GM10847 (cell line): ENCODE measurements around the gene ENAH.

Experiments
- POLR2A ChIP-seq: IDR thresholded peaks from 2 replicates; pipeline ENCODE4 v1.6.1; 2011; ENCODE audit not compliant: insufficient read length; ENCODE audit errors: extremely low read depth

ENAH gene

GRCh38 chr1:225471109-225471452, 181.8 kb downstream of the ENAH start:
- no peak for TF ChIP-seq POLR2A

DNA sequence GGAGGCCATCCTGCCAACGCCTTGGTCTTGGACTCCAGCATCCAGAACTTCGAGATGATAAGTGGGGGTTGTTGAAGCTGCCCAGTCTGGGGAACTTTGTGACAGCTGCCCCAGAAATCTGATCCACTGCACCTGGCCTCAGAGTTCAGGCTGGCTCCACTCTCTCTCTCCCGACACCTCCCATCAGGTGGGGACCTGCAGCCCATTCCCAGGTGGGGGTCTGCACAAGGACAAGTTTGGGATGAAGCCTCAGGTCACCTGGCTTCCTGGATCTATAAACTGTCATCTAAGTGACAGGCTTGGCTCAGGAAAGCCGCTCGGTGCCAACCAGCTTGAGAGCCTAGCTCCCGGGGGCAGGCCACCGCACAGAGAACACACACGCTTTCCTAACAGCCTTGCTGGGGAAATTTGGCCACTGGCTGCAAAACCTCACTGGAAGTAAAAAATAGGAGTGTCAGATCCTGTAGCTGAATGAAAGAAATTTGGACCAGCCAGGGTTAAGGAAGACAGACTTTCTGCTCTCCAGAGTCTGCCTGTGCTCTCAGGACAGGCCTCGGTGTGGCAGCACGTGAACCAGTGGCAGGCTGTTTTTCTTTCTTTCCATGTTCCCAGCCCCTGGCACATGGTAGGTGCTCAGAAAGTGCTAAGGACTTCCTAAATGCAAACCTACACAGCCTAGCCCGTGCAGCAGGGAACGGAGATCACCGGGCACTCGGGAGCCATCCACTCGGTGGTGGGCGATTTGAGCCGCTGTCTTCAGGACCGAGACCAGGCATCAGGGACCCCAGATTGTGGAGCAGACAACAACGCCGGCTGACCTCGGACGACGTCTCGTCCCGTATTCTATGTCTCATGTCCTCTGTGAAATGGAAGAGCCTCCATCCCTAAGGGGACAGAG, 182.5 kb downstream of the ENAH start:
- no peak for TF ChIP-seq POLR2A

DNA sequence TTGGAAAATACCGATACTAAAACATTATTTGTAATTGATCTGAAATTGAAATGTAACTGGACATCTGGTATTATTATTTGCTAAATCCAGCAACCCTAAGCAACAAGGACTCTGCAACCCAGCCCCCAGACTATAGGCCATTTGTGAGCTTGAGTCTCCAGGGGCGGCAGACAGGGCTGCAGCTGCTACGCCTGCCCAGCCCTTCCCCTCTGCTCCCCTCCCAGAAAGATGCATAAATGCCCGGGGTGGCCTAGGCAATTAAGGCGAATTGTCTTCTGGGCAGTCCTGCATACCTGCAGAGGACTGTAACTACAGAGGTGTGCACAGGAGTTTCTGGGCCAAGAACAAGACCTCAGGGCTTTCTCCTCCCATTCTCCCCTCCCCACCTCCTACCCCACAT, 183.9 kb downstream of the ENAH start:
- TF ChIP-seq POLR2A: no peak

- no peak for TF ChIP-seq POLR2A
These were observed 184.5 kb downstream of the ENAH start for GRCh38 chr1:225468270-225469020.

DNA sequence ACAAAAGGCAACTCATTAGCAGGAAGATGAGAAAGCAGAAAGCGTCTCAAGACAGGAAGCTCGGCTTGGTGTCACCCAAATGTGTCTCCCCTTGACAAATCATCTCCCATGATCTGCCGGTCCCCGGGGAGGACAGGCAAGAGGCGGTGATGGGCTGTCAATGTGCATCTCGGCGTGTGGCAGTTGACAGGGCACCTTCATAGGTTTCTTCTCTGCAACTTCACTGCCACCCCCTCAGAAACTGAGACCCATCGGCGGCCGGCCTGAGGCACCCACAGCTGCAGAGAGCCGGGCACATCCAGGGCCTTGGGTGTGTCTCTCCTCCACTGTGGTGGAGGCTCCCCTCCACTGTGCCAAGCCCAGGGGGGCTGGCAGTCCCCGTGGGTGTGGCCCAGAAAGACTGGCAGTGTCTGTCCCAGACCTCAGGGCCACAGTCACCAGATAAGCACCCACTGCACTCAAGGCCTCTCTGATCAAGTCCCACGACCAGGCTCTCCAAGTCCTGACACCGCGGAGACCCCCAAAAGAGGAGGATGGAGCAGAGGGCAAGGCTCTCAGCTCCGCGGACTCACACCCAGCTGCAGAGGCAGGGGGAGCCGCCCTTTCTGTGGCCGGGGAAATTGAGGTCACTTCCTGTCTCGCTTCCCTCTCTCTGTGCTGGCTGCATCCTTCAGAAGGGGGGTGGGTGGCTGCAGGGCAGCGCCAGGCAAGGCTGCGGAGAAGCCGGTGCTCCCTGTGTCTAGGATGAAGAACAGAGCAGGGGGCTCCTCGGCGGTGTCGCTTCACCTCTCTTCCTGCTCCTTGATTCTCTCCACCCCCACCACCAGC, 185.5 kb downstream of the ENAH start:
- peak; percentile 85 for TF ChIP-seq POLR2A

DNA sequence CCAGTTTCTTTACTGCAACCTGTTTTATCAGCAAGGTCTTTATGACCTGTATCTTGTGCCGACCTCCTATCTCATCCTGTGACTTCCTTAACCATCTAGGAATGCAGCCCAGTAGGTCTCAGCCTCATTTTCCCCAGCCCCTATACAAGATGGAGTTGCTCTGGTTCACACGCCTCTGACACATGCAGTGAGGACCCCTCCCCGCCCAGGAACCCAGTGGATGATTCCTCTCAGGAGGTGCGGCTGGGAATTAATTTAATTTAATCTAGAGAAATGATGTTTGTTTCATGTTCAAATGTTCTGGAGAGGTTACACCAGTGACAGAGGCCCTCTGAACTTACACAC, 186.1 kb downstream of the ENAH start:
- TF ChIP-seq POLR2A: no peak

DNA sequence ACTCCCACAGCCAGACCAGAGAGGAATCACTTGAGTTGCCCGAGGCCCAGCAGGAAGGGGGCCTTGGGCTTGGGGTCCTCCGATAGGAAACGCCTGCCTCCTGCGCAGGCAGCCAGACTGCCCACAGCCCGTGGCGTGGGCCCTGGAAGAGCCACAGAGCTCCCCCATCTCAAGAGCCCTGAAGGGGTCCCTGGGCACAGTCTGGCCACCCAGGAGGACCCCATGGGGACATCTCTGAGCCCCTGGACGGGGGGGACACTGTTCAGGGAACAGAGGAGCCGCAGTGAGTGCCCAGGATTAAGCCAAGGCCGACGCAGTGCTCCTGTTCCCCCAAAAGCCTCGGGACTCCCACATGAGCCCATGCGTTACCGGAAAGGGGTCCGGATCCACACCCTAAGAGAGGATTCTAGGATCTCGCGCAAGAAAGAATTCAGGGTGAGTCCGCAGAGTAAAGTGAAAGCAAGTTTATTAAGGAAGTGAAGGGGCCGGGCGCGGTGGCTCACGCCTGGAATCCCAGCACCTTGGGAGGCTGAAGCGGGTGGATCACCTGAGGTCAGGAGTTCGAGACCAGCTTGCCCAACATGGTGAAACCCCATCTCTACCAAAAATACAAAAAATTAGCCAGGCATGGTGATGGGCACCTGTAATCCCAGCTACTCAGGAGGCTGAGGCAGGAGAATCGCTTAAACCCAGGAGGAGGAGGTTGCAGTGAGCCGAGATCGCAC, 187.0 kb downstream of the ENAH start:
- no peak for TF ChIP-seq POLR2A

- TF ChIP-seq POLR2A: no peak
These were observed 187.8 kb downstream of the ENAH start for GRCh38 chr1:225464851-225465792.

GRCh38 chr1:225462714-225463574, 190.0 kb downstream of the ENAH start:
- TF ChIP-seq POLR2A: no peak

DNA sequence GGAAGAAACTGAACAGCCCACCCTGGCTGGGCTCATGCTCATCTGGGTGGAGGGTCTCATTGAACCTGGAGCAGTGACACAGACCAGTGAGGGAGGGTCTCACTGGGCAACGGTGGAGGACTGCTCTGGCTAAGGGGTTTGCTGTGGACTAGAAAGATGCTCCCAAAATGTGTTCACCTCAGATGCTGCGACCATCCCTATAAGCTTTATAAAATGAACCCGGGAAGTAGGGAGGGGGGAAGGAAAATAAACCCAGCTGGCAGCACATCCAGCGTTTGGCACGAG, 190.6 kb downstream of the ENAH start:
- no peak for TF ChIP-seq POLR2A

DNA sequence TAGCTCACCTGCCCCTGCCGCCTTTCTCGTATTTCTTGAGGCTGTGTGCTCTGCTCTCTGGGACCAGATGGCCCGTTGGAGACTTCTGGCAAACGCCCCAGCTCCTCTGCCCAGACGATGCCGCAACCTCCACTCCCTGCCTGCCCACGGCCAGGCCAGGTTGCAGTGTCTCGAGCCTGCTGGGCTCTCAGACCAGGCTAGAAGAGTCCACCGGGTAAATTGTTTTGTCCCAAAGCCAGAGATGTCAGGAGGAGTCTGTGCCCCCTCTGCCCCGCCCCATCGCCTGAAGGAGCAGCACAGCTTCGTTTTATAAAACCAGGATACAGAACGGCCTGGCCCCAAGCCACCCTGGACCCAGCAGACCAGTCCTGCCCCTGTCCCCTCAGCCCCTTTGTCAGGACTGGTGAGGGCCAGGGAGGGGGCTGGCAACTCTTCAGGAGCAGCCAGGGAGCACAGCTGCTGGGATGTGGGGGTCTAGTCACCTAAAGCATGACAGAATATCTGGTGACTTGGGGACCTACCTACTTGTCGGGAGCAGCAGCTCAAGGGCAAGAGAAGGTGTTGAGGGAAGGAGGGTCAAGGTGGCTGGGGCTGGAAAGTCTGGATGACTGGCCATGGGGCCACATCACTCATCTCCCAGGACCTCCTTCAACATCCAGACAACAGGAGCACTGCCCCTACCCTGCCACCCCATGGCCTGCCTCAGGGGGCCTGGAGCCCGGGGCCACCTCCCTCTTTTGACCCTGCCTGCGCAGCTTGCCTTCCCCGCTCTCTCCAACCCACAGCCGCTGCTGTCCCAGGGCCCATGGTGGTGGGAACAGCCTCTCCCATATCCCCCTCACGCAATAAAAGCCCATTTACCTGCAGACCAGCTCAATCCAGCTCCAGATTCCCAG, 191.1 kb downstream of the ENAH start:
- no peak for TF ChIP-seq POLR2A

DNA sequence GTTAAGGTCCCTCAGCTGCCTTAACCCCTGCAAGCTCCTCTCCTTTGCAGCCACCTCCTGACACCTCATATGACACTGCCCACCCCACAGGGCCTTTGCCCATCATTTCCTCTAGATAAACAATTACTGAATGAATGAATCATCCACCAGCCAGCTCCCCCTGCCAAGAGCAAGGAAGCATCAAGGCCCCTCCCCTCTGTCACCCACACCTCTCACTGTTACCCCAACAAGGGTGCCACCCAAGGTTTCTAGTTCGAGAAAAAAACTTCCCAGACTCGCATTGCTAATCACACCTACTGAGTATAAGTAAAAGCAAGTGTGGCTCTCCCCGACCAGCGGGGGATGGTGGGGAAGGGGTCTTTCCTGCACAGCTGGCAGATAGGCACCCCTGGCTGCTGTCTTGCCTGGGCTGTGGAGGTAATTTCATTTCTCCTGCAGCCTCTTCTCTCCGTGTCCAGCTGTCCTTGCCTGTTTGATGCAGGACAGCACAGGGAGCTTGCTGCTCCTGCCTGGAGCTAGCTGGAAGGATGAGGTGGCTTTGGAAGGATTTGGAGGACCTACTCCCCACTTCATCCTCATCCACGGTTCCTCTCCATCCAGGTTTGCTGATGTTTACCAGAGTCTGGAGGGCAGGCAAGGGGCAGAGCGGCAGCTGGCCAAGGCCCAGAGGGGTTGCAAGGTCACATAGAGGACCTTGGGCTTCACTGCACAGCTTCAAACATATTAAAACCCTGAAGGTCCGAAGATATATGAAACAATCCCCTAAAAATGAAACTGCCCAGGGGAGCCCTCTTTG, 192.0 kb downstream of the ENAH start:
- no peak for TF ChIP-seq POLR2A
